Mucosa of descending colon (tissue), 3 donors: ENCODE measurements around the gene SEH1L. TPM values are rescaled to one million over a fixed set of nuclear protein-coding genes. Genes with fewer than 3 reads are reported as not detected.
"Not testable (repeated sequence)": the region's sequence is repeated elsewhere in the genome, so short reads cannot be mapped to it uniquely, and the experiment has no call there.

Source experiments
- ATAC-seq: fragments of 200-7000 bp; cut with Tn5 transposase; one replicate; pipeline ENCODE4 v1.9.1; 2020; ENCODE audit warnings: mild to moderate bottlenecking, moderate library complexity
- DNase-seq, 3 donors: peaks; one replicate each; pipeline ENCODE4 v3.0.0-alpha.2; 2020
- H3K36me3 ChIP-seq: fragments of 200-600 bp; one replicate; pipeline ENCODE4 v1.8.0; 2021; ENCODE audit warnings: low read depth, mild to moderate bottlenecking
- H3K4me1 ChIP-seq: fragments of 200-600 bp; one replicate; pipeline ENCODE4 v1.8.0; 2021; ENCODE audit warnings: low read depth, mild to moderate bottlenecking
- H3K4me3 ChIP-seq: fragments of 200-600 bp; one replicate; pipeline ENCODE4 v1.8.0; 2021; ENCODE audit warnings: mild to moderate bottlenecking
- H3K9me3 ChIP-seq: fragments of 200-600 bp; one replicate; pipeline ENCODE4 v1.8.0; 2021; ENCODE audit warnings: mild to moderate bottlenecking
- intact Hi-C, 2 donors: fragments of 100-400 bp; cut with DNase I in 1 of 2; cut with micrococcal nuclease in 1 of 2; formaldehyde crosslinking; loops; one replicate each; pipeline versions ENCODE4 v1.11.0 to v1.11.1; 2022; cut with DNase I, micrococcal nuclease
- long read RNA-seq, 2 donors: library from polyadenylated mRNA; unstranded; transcript quantifications; one replicate each; pipeline ENCODE4 v2.0.0, GENCODE V29; 2019 to 2021
- total RNA-seq, 3 donors: library from RNA; stranded (reverse); fragmentation: NEBNext Ultra II Directional in 2 of 3; extraction: Animal tissue kit (Norgen Biotek cat#: 25700) in 2 of 3; gene quantifications; one replicate each; pipeline versions ENCODE4 v1.2.1 to v1.2.4, GENCODE V29; 2021 to 2023
- TF ChIP-seq, protein P1 (sequence below): fragments of 200-600 bp; IDR thresholded peaks from one replicate; pipeline ENCODE4 v1.8.0; 2022; ENCODE audit warnings: antibody characterized with exemption, mild to moderate bottlenecking
- donor health status: DM: no; HTN: no; CAD: no; lungs with moderate emphysema.
- donor health status: DM: no; HTN: no; CAD: no.
- donor health status: DM: no; HTN: yes; CAD: no.

SEH1L gene
- 10 to 100 TPM; 33.7 to 36.7 (median 34.3) TPM for total RNA-seq
- long read RNA-seq, donor 1, transcript SEH1L-201 (9 exons, 3,494 nt) = major isoform, 20 of 29 reads
- long read RNA-seq, donor 1, partial matches to known transcripts = 3 of 29 reads
- long read RNA-seq, donor 1, other reads (novel, unspliced or antisense) = 5 of 29 reads
- long read RNA-seq, donor 2, transcript SEH1L-201 (9 exons, 3,494 nt) = major isoform, 14 of 17 reads
- long read RNA-seq, donor 2, partial matches to known transcripts = 0 of 17 reads
- long read RNA-seq, donor 2, other reads (novel, unspliced or antisense) = 3 of 17 reads

DNA sequence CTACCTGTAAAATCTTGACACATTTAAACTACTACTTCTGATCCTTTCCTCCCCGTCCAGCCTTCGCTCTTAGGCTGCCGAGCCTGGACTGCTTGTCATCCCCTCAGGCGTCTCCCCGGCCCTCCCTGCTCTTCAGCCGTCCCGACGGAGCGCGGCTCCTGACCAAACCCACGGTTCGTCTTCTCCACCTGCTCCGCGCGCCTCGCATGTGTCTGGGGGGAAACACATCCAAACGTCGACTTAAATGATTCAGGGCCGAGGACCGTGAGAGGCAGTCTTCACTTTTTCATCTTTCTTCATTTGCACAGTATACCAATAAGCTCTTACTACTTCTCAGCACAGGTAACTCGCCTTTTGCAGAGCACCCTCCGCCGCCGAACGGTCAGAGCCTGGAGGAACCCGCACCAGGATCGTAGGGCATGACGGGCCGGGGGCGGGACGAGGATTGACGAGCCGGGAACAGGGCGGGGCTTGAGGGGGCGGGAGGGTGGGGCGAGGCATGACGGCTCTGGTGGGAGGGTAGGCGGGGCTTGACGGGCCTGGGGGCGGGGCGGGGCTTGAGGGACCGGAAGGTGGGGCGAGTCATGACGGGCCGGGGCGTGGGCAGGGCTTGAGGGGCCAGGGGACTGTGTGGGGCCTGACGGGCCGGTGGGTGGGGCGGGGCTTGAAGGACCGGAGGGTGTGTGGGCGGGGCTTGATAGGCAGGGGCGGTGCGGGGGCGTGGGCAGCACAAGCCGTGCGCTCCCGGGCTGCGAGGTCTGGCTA lies at the start of gene SEH1L:
TSS of gene SEH1L (plus strand) at position 727 of the 765 bp plus-strand sequence. CDS start 111 bp downstream, outside the sequence.
- TF ChIP-seq, protein P1, sequence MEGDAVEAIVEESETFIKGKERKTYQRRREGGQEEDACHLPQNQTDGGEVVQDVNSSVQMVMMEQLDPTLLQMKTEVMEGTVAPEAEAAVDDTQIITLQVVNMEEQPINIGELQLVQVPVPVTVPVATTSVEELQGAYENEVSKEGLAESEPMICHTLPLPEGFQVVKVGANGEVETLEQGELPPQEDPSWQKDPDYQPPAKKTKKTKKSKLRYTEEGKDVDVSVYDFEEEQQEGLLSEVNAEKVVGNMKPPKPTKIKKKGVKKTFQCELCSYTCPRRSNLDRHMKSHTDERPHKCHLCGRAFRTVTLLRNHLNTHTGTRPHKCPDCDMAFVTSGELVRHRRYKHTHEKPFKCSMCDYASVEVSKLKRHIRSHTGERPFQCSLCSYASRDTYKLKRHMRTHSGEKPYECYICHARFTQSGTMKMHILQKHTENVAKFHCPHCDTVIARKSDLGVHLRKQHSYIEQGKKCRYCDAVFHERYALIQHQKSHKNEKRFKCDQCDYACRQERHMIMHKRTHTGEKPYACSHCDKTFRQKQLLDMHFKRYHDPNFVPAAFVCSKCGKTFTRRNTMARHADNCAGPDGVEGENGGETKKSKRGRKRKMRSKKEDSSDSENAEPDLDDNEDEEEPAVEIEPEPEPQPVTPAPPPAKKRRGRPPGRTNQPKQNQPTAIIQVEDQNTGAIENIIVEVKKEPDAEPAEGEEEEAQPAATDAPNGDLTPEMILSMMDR = no peak
- ATAC-seq (peak; percentile 96), DNase-seq (peak; percentile 99 to 100 (median 99))
- peak within 1 kb of the TSS; percentile 46 for H3K4me3 ChIP-seq
- H3K4me1 ChIP-seq = peaks cover 9% of the 10 kb centered on the region
- no peaks in the 10 kb centered on the region for H3K36me3 ChIP-seq
- no peaks in the 10 kb centered on the region for H3K9me3 ChIP-seq
- intact Hi-C loops = no loop called here

- ATAC-seq, H3K4me1 ChIP-seq, intact Hi-C loops, H3K4me3 ChIP-seq, H3K9me3 ChIP-seq, H3K36me3 ChIP-seq, DNase-seq: not testable (repeated sequence)
Measured at GRCh38 chr18:12901208-12901607, 46.6 kb upstream of the SEH1L start.

DNA sequence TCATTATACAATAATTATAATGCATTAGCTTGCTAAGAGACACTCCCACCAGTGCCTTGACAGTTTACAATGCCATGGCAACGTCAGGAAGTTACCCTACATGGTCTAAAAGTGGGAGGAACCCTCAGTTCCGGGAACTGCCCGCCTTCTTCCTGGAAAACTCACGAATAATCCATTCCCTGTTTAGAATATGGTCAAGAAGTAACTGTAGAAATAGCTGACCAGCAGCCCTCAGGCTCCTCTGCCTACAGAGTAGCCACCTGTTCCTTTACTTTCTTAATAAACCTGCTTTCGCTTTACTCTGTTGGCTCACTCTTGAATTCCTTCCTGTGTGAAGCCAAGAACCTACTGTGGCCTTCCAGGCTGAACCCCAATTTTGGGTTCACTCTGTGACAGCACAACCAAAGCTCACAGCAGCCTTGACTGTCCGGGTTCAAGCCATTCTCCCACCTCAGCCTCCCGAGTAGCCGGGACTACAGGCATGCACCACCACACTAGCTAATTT lies 43.7 kb upstream of the SEH1L start:
- DNase-seq (no peak), ATAC-seq (no peak)
- Histone ChIP-seq H3K9me3 (no peaks in the 10 kb centered on the region), H3K4me1 (no peaks in the 10 kb centered on the region), H3K36me3 (no peaks in the 10 kb centered on the region), H3K4me3 (no peak overlapping the region)
- intact Hi-C loops = no loop called here
- TF ChIP-seq, protein P1 = no peak

DNA sequence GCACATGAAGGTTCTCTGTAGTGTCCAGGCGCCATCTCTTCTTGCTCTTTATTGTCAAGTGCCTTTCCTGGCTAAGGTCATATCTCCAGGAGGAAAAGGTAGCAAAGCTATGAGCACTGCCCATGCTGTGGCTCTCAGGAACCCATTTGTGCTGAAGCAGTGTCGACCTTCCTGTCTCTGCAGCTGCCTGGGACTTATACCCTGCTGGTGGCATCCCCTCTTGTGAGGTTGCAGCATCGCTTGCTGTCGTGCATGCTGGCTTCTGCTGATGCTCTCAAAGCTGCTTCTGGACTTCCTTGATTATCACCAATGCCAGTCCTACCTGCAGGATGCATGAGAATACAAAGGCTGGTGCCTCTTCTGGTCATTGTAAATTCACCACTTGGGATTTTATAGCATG lies 41.7 kb upstream of the SEH1L start:
- Histone ChIP-seq H3K9me3 (no peaks in the 10 kb centered on the region), H3K4me3 (no peak overlapping the region), H3K36me3 (no peaks in the 10 kb centered on the region), H3K4me1 (no peaks in the 10 kb centered on the region)
- ATAC-seq (no peak), DNase-seq (no peak)
- intact Hi-C loops = no loop called here
- TF ChIP-seq, protein P1 = no peak

DNA sequence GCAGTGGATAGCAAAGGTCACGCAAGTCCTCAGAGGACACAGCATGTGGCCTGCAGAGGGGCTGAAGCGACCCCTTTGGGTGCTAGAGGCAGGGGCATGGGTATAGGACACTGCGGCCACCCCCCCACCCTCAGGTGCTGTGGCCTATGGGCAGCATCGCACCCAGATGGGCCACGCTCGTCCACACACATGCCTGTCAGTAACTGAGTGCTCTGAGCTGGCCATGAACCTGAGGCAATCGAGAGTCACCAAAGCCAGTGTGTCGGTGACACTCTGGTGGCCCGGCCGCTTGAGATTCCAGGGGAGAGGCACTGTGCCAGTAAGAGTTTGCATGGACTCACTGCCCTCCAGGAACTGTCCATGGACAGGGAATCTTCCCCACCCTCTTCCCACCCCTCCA lies 41.0 kb upstream of the SEH1L start:
- H3K36me3 ChIP-seq = no peaks in the 10 kb centered on the region
- no peak overlapping the region for H3K4me3 ChIP-seq
- no peaks in the 10 kb centered on the region for H3K4me1 ChIP-seq
- H3K9me3 ChIP-seq = no peaks in the 10 kb centered on the region
- intact Hi-C loops = no loop called here
- DNase-seq = no peak
- no peak for ATAC-seq
- TF ChIP-seq, protein P1 = no peak

DNA sequence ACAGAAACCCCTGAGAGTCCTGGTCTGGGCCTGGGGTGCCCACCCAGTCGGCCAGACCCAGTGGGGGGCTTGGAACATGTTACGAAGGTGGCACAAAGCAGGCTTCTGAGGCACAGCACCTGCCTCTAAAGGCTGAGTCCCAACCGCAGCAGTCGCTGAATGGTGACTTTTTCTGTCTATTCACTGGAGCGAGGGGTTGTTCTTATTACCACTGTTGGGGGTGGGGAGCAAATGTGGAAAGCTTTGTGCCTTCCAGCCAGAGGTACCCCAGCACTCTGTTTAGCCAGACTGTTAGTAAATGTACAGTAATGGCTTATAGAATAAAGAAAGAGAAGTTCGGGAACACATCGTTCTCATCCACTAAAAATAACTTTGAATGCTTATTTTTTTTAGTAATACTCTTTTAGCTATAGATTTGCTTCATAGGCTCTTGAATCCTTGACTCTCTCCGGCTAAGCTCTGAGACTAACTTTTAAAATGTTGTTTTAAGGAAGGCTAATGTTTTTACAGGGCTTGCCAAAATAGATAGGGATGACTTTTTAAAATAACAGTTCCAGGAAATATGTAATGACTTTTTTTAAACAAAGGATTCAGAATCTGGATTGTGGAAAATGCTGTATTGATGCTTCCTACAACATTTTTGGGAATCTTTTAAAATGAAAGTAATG lies 40.4 kb upstream of the SEH1L start:
- no peak overlapping the region for H3K4me3 ChIP-seq
- DNase-seq (no peak), ATAC-seq (no peak)
- no peaks in the 10 kb centered on the region for H3K4me1 ChIP-seq
- intact Hi-C loops = no loop called here
- H3K36me3 ChIP-seq = no peaks in the 10 kb centered on the region
- TF ChIP-seq, protein P1 = no peak
- H3K9me3 ChIP-seq = no peaks in the 10 kb centered on the region
